ENCODE measurements around the gene GRIN1.

DNA sequence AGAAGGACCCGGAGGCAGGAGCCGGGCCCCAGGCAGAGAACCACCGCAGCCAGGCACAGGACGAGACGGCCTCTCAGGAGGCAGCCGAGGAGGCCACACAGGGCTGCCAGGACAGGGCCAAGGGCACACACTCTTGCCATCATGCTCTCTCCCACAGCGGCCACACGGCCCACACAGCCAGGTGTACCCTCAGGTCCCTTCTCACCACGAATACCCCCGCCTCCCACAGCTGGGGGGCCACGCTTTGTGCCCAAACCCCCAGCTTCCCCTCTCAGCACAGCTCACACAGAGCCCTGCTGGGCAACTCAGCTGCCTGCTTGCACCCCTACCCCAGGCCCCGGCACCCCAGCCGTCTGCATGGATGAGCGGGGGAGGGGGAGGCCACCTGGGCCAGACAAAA is 54.8 kb downstream of the GRIN1 start:
- TF ChIP-seq EGR1 (IDR thresholded peaks at IDR 0.05; ENCODE audit: borderline replicate concordance, low read depth, low read length) = no peak
- no peak for TF ChIP-seq POLR2AphosphoS5 (IDR thresholded peaks at IDR 0.05; ENCODE audit: low read depth, low read length)
- TF ChIP-seq GABPA (IDR thresholded peaks at IDR 0.05; ENCODE audit: borderline replicate concordance, insufficient read depth, low read length) = no peak

Measured in H1 (cell line).